ENCODE results near the gene ARHGEF39. TPM values are rescaled to one million over a fixed set of nuclear protein-coding genes. Genes with fewer than 3 reads are reported as not detected.

Gene ARHGEF39
- polyA plus RNA-seq, 1 donor (not counting 4 experiments of a cell fraction or from before 2014, with no cell fraction given): 2.4 TPM

DNA sequence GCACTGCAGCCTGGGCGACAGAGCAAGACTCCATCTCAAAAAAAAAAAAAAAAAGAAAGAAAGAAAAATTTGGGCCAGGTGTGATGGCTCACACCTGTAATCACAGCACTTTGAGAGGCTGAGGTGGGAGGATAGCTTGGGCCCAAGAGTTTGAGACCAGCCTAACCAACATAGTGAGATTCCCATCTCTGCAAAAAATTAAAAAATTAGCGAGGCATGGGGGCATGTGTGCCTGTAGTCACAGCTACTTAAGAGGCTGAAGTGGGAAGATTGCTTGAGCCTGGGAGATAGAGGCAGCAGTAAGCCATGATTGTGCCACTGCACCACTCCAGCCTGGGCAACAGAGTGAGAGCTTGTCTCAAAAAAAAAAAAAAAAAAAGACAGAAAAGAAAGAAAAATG, 11.4 kb downstream of the ARHGEF39 start:
- FAIRE-seq (no peak), DNase-seq (ENCODE audit: low read depth, low spot score) (no peak)

DNA sequence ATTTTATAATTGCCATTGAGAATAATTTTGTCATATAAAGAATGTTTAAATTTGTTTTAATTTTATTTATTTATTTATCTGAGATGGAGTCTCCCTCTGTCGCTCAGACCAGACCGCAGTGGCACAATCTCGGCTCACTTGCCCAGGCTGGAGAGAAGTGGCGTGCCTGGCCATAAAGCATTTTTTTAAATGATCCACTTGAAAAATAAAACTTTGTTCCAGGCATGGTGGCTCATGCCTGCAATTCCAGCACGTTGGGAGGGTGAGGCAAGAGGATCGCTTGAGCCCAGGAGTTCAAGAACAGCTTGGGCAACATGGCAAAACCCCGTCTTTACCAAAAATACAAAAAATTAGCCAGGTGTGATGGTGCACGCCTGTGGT, 12.2 kb downstream of the ARHGEF39 start:
- Histone ChIP-seq H2AFZ (ENCODE audit: control insufficient read depth, low read length) (no peak overlapping the region), H4K20me1 (ENCODE audit: control insufficient read depth, extremely low read depth, insufficient read depth, low read length) (no peaks in the 10 kb centered on the region), H3K79me2 (ENCODE audit: control insufficient read depth, insufficient read depth, low read length) (no peaks in the 10 kb centered on the region), H3K4me1 (ENCODE audit: control insufficient read depth, extremely low read depth, insufficient read depth, low read length) (peaks cover 10% of the 10 kb centered on the region), H3K9me3 (ENCODE audit: control insufficient read depth, low read depth, low read length) (no peaks in the 10 kb centered on the region), H3K36me3 (ENCODE audit: control insufficient read depth in 2 of 2, extremely low read depth in 1 of 2, insufficient read depth in 2 of 2, low read length in 2 of 2) (no peaks in the 10 kb centered on the region), H3K27ac (ENCODE audit: control insufficient read depth, insufficient read depth, low read length) (no peak overlapping the region), H3K4me3 (ENCODE audit: control insufficient read depth in 2 of 3, extremely low read depth in 1 of 3, insufficient read depth in 2 of 3, low read depth in 1 of 3, low read length in 3 of 3) (no peak overlapping the region), H3K27me3 (ENCODE audit: control insufficient read depth, extremely low read depth, insufficient read depth, low read length) (peaks cover 3% of the 10 kb centered on the region), H3K9me1 (ENCODE audit: control insufficient read depth, extremely low read depth, insufficient read depth, low read length) (no peaks in the 10 kb centered on the region), H3K4me2 (ENCODE audit: control insufficient read depth, extremely low read depth, insufficient read depth, low read depth, low read length) (no peak overlapping the region), H3K9ac (ENCODE audit: control insufficient read depth, extremely low read depth, insufficient read depth, low read length) (no peak overlapping the region)
- DNase-seq (ENCODE audit: low read depth, low spot score) (no peak), FAIRE-seq (no peak)
- no peak for TF ChIP-seq EZH2 (IDR thresholded peaks at IDR 0.05; ENCODE audit: low read length)
- TF ChIP-seq CTCF (optimal IDR thresholded peaks at IDR 0.05 in 1 of 3, IDR thresholded peaks at IDR 0.05 in 1 of 3, conservative IDR thresholded peaks at IDR 0.05 in 1 of 3; ENCODE audit: extremely low read depth in 1 of 3, insufficient read depth in 2 of 3, low read length in 3 of 3): no peak
- dilution Hi-C loops (cut with MboI; ENCODE audit: extremely low pct_ligation_motif_present, low sequenced_read_pairs): no loop called here

More for the DNA sequence above, 11.4 kb downstream of the ARHGEF39 start:
- H3K4me1 ChIP-seq (ENCODE audit: control insufficient read depth, extremely low read depth, insufficient read depth, low read length): peaks cover 10% of the 10 kb centered on the region
- no peak overlapping the region for H2AFZ ChIP-seq (ENCODE audit: control insufficient read depth, low read length)
- H3K4me2 ChIP-seq (ENCODE audit: control insufficient read depth, extremely low read depth, insufficient read depth, low read depth, low read length): no peak overlapping the region
- dilution Hi-C loops (cut with MboI; ENCODE audit: extremely low pct_ligation_motif_present, low sequenced_read_pairs): no loop called here
- no peak for TF ChIP-seq CTCF (optimal IDR thresholded peaks at IDR 0.05 in 1 of 3, IDR thresholded peaks at IDR 0.05 in 1 of 3, conservative IDR thresholded peaks at IDR 0.05 in 1 of 3; ENCODE audit: extremely low read depth in 1 of 3, insufficient read depth in 2 of 3, low read length in 3 of 3)
- TF ChIP-seq EZH2 (IDR thresholded peaks at IDR 0.05; ENCODE audit: low read length): no peak
- H4K20me1 ChIP-seq (ENCODE audit: control insufficient read depth, extremely low read depth, insufficient read depth, low read length): no peaks in the 10 kb centered on the region
- no peaks in the 10 kb centered on the region for H3K79me2 ChIP-seq (ENCODE audit: control insufficient read depth, insufficient read depth, low read length)
- H3K4me3 ChIP-seq (ENCODE audit: control insufficient read depth in 2 of 3, extremely low read depth in 1 of 3, insufficient read depth in 2 of 3, low read depth in 1 of 3, low read length in 3 of 3): no peak overlapping the region
- peaks cover 3% of the 10 kb centered on the region for H3K27me3 ChIP-seq (ENCODE audit: control insufficient read depth, extremely low read depth, insufficient read depth, low read length)
- H3K9me3 ChIP-seq (ENCODE audit: control insufficient read depth, low read depth, low read length): no peaks in the 10 kb centered on the region
- no peak overlapping the region for H3K9ac ChIP-seq (ENCODE audit: control insufficient read depth, extremely low read depth, insufficient read depth, low read length)
- H3K36me3 ChIP-seq (ENCODE audit: control insufficient read depth in 2 of 2, extremely low read depth in 1 of 2, insufficient read depth in 2 of 2, low read length in 2 of 2): no peaks in the 10 kb centered on the region
- no peak overlapping the region for H3K27ac ChIP-seq (ENCODE audit: control insufficient read depth, insufficient read depth, low read length)
- no peaks in the 10 kb centered on the region for H3K9me1 ChIP-seq (ENCODE audit: control insufficient read depth, extremely low read depth, insufficient read depth, low read length)
